GM18861 (cell line): Measurements from ENCODE around the gene LRRC8B.
"Not testable (repeated sequence)": the region's sequence is repeated elsewhere in the genome, so short reads cannot be mapped to it uniquely, and the experiment has no call there.

Experiments
- ATAC-seq: cut with Tn5 transposase; IDR thresholded peaks from one replicate; pipeline ENCODE4 v1.9.1; 2021; ENCODE audit not compliant: unreplicated experiment

LRRC8B gene

DNA sequence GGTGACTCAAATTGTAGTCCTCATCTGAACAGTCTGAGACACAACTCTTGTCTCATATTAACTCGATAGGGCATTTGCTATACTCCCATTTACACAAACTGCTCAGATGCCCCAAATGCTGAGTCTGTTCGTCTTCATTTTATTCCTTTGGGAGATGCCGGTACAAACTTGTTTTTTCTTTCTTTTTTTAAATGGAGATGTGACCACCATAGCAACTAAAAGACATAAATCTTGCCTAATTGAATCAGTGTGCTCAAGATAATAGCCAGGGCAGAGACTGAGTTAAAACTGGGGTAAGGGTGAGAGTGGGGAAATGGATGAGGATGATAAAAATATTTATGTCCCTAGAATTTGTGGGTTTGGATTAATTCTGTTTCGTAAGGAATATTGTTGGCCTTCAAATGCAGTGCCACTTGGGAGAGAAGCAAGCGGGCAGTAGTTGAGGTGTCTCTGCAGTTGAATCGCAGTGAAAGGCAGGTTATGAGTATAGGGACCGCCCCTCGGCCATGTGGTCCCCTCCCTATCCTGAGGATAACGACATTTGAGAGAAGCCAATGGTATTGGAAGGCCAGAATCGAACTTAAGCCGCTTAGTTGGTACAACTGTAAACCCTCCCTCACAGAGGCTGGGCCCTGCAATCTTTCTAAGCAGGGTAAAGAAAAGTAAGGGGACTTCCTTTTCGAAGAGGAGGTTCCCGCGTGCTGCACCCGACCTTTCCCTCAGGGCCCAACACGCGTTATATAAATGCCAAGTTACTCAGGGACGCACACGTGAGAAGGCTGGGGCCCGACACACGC is 859 bp upstream of the LRRC8B start:
- peak; percentile 21 for ATAC-seq

DNA sequence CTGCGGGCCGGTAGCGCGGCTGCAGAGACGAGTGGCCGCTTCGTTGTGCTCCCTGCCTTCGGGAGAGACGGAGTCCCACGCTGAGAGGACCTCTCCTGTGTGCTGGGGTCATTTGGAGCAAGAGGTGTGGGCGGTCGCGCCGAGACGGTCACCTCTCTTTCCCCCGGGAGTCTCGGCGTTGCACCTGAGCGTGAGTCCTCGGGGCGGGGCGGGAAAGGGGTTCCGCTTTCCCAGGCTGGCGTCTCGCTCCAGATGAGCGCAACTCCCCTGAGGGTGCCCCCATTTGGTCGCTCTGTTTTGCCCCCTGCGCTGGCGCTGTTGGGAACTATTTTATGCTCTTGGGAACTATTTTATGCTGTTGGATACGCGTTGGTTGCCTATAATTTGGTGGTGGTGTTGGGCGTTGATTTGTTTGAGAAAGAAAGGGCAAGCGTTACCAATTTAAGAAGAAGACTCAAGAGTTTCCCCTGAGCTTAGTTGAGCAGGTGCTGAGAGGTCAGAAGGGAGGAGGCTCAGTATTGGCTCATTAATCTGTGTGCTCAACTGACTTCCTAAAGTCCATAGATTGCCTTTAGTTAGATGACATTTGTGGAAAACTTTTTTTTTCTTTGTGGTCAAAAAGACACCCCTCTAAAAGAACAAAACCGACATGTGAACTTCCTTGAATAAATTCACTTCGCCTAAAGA is 683 bp downstream of the LRRC8B start:
- peak; percentile 14 for ATAC-seq

GRCh38 chr1:89527256-89527655 is 2.6 kb downstream of the LRRC8B start:
- no peak for ATAC-seq

- no peak for ATAC-seq
Observed at GRCh38 chr1:89527750-89528381, 3.2 kb downstream of the LRRC8B start.

GRCh38 chr1:89528382-89528780 is 3.8 kb downstream of the LRRC8B start:
- ATAC-seq, result no peak

GRCh38 chr1:89529196-89529595 is 4.6 kb downstream of the LRRC8B start:
- ATAC-seq, result no peak

DNA sequence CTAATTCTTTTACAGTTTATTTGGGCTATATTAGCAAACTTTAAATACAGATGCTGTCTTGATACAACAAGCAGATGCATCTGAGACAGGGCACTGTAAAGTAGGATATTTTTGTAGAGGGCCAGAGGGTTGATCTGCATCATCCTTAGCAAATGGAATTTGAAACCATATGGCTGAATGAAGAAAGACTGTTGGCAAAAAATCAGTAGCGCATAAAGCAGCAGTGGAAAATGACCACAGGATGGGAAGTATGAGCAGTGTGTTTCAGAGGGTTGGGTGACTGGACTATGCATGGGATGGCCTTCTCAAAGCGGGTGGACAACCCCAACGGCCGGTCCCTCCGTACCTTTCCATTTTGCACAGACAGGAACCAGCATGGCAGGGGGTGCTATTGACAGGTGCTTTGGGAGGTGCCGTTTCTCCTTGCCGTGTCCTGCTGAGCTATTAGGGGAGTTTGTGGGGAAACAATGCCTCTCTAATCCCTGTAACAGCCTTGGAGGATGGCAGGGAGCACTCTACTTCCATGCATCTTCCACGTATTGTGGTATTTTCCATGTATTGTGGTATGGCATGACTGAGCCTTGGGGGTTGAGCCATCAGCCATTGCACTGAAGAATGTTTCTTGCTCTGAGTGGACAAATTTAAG is 5.9 kb downstream of the LRRC8B start:
- ATAC-seq, result no peak

DNA sequence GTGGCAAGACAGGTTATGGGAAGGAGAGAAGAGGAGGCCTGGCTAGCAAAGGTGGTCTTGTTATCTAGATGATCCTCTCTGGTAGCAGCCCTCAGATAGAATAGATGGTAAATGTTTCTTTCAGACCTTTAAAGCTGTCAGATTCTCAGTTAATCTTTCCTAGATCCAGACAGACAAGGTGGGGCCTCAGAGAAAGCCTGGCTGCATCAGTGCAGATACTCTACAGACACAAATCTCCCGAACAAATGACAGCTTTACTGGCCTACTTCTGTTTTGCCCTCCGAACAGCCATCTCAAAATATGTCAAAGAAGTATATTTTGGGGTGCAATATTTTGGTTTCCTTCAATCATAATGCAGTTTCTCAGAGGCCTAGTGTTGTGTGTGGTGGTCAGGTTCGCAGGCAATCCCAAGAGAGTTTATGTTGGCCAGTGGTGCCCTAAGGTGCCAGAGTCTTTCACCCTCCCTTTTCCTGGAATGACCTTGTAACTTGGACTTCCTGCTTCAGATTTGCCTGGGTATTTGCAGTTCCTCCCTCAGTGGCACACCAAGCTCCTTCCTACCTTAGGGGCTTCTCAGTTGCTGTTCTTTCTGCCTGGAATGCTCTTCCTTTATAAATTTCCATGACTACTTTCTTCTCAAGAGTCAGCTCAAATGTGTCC is 7.0 kb downstream of the LRRC8B start:
- no peak for ATAC-seq

GRCh38 chr1:89532228-89532627 is 7.6 kb downstream of the LRRC8B start:
- ATAC-seq, result no peak

GRCh38 chr1:89532866-89533265 is 8.2 kb downstream of the LRRC8B start:
- no peak for ATAC-seq

GRCh38 chr1:89535537-89535936 is 10.9 kb downstream of the LRRC8B start:
- ATAC-seq, result no peak

- ATAC-seq, result no peak
Observed at GRCh38 chr1:89536555-89537341, 12.1 kb downstream of the LRRC8B start.

GRCh38 chr1:89538361-89538760 is 13.7 kb downstream of the LRRC8B start:
- ATAC-seq, result no peak

- no peak for ATAC-seq
Observed at GRCh38 chr1:89539128-89539527, 14.5 kb downstream of the LRRC8B start.

GRCh38 chr1:89540406-89540970 is 15.9 kb downstream of the LRRC8B start:
- ATAC-seq, result no peak

DNA sequence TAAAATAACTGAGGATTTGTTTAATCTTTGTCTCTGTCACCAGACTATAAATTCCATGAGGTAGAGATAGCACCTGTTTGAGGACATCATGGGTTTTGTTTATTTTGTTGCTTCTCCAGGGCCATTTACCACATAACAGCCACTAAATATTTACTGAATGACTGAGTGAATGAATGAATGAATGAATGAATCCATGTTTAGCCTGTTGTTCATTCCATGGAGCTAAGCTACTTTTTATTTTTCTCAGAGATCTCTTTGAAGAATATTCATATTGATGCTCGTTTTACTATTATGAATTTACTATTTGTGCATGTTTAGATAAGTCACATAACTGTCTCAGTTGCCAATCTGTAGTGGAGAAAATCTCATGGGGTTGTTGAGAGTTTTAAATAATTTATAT is 17.7 kb downstream of the LRRC8B start:
- ATAC-seq, result no peak

DNA sequence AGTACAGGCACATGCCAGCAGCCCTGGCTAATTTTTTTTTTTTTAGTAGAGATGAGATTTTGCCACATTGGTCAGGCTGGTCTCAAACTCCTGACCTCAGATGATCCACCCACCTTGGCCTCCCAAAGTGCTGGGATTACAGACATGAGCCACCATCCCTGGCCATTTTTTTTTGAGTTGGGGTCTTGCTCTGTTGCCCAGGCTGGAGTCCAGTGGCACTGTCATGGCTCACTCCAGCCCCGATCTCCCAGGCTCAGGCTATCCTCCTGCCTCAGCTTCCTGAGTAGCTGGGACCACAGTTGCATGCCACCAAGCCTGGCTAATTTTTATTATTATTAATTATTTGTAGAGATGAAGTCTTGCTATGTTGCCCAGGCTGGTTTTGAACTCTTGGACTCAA is 19.0 kb downstream of the LRRC8B start:
- ATAC-seq, result not testable (repeated sequence)

DNA sequence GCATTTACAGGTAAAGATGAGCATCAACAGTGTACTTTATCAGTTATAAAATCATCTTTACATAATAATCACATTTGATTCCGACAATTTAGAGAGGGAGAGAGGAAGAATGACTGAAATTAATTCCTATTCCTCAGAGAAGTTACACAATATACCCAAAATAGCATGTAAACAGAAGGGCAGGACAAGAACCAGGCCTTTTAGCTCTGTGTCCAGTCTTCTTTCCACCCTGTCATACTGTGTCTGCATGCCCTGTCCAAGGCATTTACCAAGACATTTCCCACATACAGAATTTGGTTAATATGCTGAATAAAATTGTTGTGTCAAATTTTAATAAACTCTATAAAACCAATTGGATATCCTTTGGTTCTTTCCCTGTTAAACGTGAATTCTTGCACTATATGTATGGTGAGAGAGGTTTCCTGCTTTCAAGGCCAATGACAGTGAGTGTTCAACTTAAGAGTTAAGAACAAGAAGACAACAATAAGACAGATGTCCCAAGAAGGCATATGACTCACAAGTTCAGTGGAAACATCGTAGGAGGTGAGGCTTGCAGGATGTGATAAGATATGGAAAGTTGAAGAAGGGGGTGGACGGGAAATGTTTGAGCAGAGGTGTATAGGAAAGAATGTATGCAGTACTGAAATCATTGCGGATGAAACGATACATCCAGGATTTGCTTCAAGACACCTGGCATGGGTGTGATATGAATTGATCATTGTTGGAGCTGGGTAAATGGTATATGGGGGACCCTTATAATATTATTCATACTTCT is 20.8 kb downstream of the LRRC8B start:
- no peak for ATAC-seq
